Kidney (tissue), 14 donors: Measurements from ENCODE around the gene C19orf85. TPM values are rescaled to one million over a fixed set of nuclear protein-coding genes. Genes with fewer than 3 reads are reported as not detected.

Source experiments
- DNase-seq, 5 donors: peaks; one replicate each; pipeline ENCODE4 v3.0.0-alpha.2; 2013 to 2020
- FAIRE-seq: peaks from 2 replicates; lab custom pipeline; 2012; peaks lifted over from hg19 to GRCh38; lab: Jason Lieb, UNC
- H3K27ac ChIP-seq, 2 donors: one replicate each; pipeline ENCODE4 v1.7.0; 2013; ENCODE audit warnings: low read depth in 2 of 2, low read length in 2 of 2, inconsistent platforms in 1 of 2
- H3K27me3 ChIP-seq: one replicate; pipeline ENCODE4 v1.7.1; 2013; ENCODE audit warnings: low read length, inconsistent platforms; ENCODE audit not compliant: control insufficient read depth, insufficient read depth
- H3K36me3 ChIP-seq, 3 donors: one replicate each; pipeline versions ENCODE4 v1.7.0 to v1.7.1; 2013; ENCODE audit warnings: low read length in 3 of 3, control low read depth in 1 of 3, inconsistent platforms in 1 of 3; ENCODE audit not compliant: insufficient read depth in 3 of 3, control insufficient read depth in 2 of 3
- H3K4me1 ChIP-seq, 3 donors: one replicate each; pipeline versions ENCODE4 v1.7.0 to v1.7.1; 2013; ENCODE audit warnings: low read length in 3 of 3, inconsistent platforms in 1 of 3, low read depth in 1 of 3; ENCODE audit not compliant: control insufficient read depth in 2 of 3, insufficient read depth in 2 of 3
- H3K4me3 ChIP-seq, 3 donors: one replicate each; pipeline versions ENCODE4 v1.7.0 to v1.8.1; 2013; ENCODE audit warnings: low read length in 3 of 3, control low read depth in 1 of 3, inconsistent platforms in 1 of 3
- H3K9ac ChIP-seq, 3 donors: one replicate each; pipeline versions ENCODE4 v1.7.0 to v1.7.1; 2013; ENCODE audit warnings: low read length in 3 of 3, control low read depth in 1 of 3, inconsistent platforms in 1 of 3
- H3K9me3 ChIP-seq, 3 donors: one replicate each; pipeline versions ENCODE4 v1.7.0 to v1.7.1; 2013; ENCODE audit warnings: low read length in 3 of 3, control low read depth in 1 of 3, inconsistent platforms in 1 of 3; ENCODE audit not compliant: control insufficient read depth in 2 of 3, insufficient read depth in 1 of 3
- CTCF ChIP-seq: IDR thresholded peaks from 3 replicates; pipeline ENCODE4 v1.5.1; 2012; ENCODE audit warnings: mild to moderate bottlenecking, moderate library complexity, borderline replicate concordance; ENCODE audit not compliant: insufficient read depth; ENCODE audit errors: extremely low read depth
- intact Hi-C: fragments of 100-400 bp; cut with DNase I; formaldehyde crosslinking; loops from one replicate; pipeline ENCODE4 v1.11.1; 2022
- polyA plus RNA-seq: library from polyadenylated mRNA; stranded (reverse); fragments of 350-450 nt; fragmentation: Illumina TruSeq; extraction: RNeasy Lipid Tissue Mini Kit (QIAGEN cat#74804); gene quantifications from one replicate; pipeline ENCODE4 v1.2.3, GENCODE V29; 2014; ENCODE audit warnings: low read depth, low replicate concordance; ENCODE audit not compliant: insufficient read depth
- total RNA-seq: library from RNA; stranded (reverse); fragmentation: NEBNext Ultra II Directional; extraction: Animal tissue kit (Norgen Biotek cat#: 25700); gene quantifications from one replicate; pipeline ENCODE4 v1.2.1, GENCODE V29; 2021
- donor health status: control.
- donor health status: control.
- donor health status: control.
- donor health status: control.
- donor health status: control.
- donor health status: DM: yes; HTN: yes; CAD: no.
- donor health status: Normal renal cell carcinoma (clear cell type).

The C19orf85 gene
- total and polyA plus RNA-seq, 2 donors from 2014 or later, result not detected

GRCh38 chr19:55442372-55442961 lies 22.1 kb downstream of the C19orf85 start:
- Histone ChIP-seq H3K4me3 (no peak overlapping the region), H3K9me3 (no peaks in the 10 kb centered on the region), H3K27ac (no peak overlapping the region), H3K4me1 (peaks cover 0 to 4% (median 0%) of the 10 kb centered on the region in 3 donors), H3K36me3 (no peaks in the 10 kb centered on the region), H3K27me3 (peaks cover 43% of the 10 kb centered on the region), H3K9ac (no peak overlapping the region)
- intact Hi-C loops, result no loop called here
- FAIRE-seq (no peak), DNase-seq (no peak)
- TF ChIP-seq CTCF, result no peak

GRCh38 chr19:55441692-55442321 lies 22.7 kb downstream of the C19orf85 start:
- Histone ChIP-seq H3K27me3 (peaks cover 40% of the 10 kb centered on the region), H3K9me3 (no peaks in the 10 kb centered on the region), H3K27ac (no peak overlapping the region), H3K36me3 (no peaks in the 10 kb centered on the region), H3K9ac (no peak overlapping the region), H3K4me1 (peaks cover 0 to 4% (median 0%) of the 10 kb centered on the region in 3 donors), H3K4me3 (no peak overlapping the region)
- FAIRE-seq (no peak), DNase-seq (no peak)
- intact Hi-C loops, result no loop called here
- TF ChIP-seq CTCF, result no peak

GRCh38 chr19:55441319-55441691 lies 23.2 kb downstream of the C19orf85 start:
- no peak overlapping the region for H3K9ac ChIP-seq
- TF ChIP-seq CTCF, result no peak
- no peak overlapping the region for H3K27ac ChIP-seq
- no peak overlapping the region for H3K4me3 ChIP-seq
- peaks cover 40% of the 10 kb centered on the region for H3K27me3 ChIP-seq
- DNase-seq (no peak), FAIRE-seq (no peak)
- intact Hi-C loops, result no loop called here
- H3K4me1 ChIP-seq, result peaks cover 0 to 4% (median 0%) of the 10 kb centered on the region in 3 donors
- no peaks in the 10 kb centered on the region for H3K36me3 ChIP-seq
- no peaks in the 10 kb centered on the region for H3K9me3 ChIP-seq
